GM12865 (cell line): ENCODE measurements around the gene CLEC4M.
"Not testable (repeated sequence)": the region's sequence is repeated elsewhere in the genome, so short reads cannot be mapped to it uniquely, and the experiment has no call there.

ENCODE experiments used
- DNase-seq: peaks from one replicate; pipeline ENCODE4 v3.0.0; 2010; ENCODE audit warnings: low read depth
- H3K4me3 ChIP-seq: 2 replicates; pipeline ENCODE4 v1.5.1; 2011; ENCODE audit warnings: mild to moderate bottlenecking, low read depth, low read length, control low read depth
- CTCF ChIP-seq: IDR thresholded peaks from 2 replicates; pipeline ENCODE4 v1.5.1; 2011; ENCODE audit warnings: low read length, control low read depth, low read depth, inconsistent platforms; ENCODE audit not compliant: insufficient read depth; ENCODE audit errors: missing control alignments

CLEC4M gene

GRCh38 chr19:7789447-7789846, 26.4 kb downstream of the CLEC4M start:
- no peak overlapping the region for H3K4me3 ChIP-seq
- TF ChIP-seq CTCF: no peak
- peak; percentile 28 for DNase-seq

- no peak overlapping the region for H3K4me3 ChIP-seq
- no peak for TF ChIP-seq CTCF
- DNase-seq: no peak
Observed at GRCh38 chr19:7790416-7790815, 27.4 kb downstream of the CLEC4M start.

GRCh38 chr19:7792281-7792680, 29.2 kb downstream of the CLEC4M start:
- DNase-seq: no peak
- TF ChIP-seq CTCF: no peak
- no peak overlapping the region for H3K4me3 ChIP-seq

- not testable (repeated sequence) for H3K4me3 ChIP-seq, DNase-seq
Observed at GRCh38 chr19:7792701-7793100, 29.7 kb downstream of the CLEC4M start.

GRCh38 chr19:7793493-7793892, 30.4 kb downstream of the CLEC4M start:
- TF ChIP-seq CTCF: no peak
- H3K4me3 ChIP-seq: no peak overlapping the region
- no peak for DNase-seq

- no peak for DNase-seq
- TF ChIP-seq CTCF: no peak
- no peak overlapping the region for H3K4me3 ChIP-seq
Observed at GRCh38 chr19:7795555-7796161, 32.6 kb downstream of the CLEC4M start.

GRCh38 chr19:7799640-7800355, 36.8 kb downstream of the CLEC4M start:
- peak overlapping the region; percentile 60 for H3K4me3 ChIP-seq
- peak; percentile 49 for TF ChIP-seq CTCF
- DNase-seq: peak; percentile 82
